Natural killer cell (primary cell): ENCODE results near the gene ARHGAP26. TPM values are rescaled to one million over a fixed set of nuclear protein-coding genes. Genes with fewer than 3 reads are reported as not detected.

ENCODE experiments used
- ATAC-seq, 3 donors: fragments of 150-1000 bp in 2 of 3; fragments of 200-7000 bp in 1 of 3; cut with Tn5 transposase; 1 replicate in 1 of 3; 2 replicates in 2 of 3; pipeline ENCODE4 v1.10.0; 2021; ENCODE audit warnings: mild to moderate bottlenecking in 2 of 3, moderate library complexity in 2 of 3
- DNase-seq, 2 donors: peaks; one replicate each; pipeline versions ENCODE4 v3.0.0 to v3.0.0-alpha.2; 2013 to 2021; ENCODE audit warnings: mixed read lengths in 1 of 2
- H3K27ac ChIP-seq: one replicate; pipeline ENCODE4 v1.5.1; 2013; ENCODE audit warnings: mild to moderate bottlenecking, low read length
- H3K27me3 ChIP-seq: one replicate; pipeline ENCODE4 v1.6.1; 2013; ENCODE audit warnings: low read length; ENCODE audit not compliant: control insufficient read depth, insufficient read depth
- H3K36me3 ChIP-seq: one replicate; pipeline ENCODE4 v1.6.1; 2013; ENCODE audit warnings: low read length; ENCODE audit not compliant: control insufficient read depth, insufficient read depth
- H3K4me1 ChIP-seq: one replicate; pipeline ENCODE4 v1.6.1; 2013; ENCODE audit warnings: low read length; ENCODE audit not compliant: control insufficient read depth, insufficient read depth
- H3K4me3 ChIP-seq: one replicate; pipeline ENCODE4 v1.5.1; 2013; ENCODE audit warnings: low read length
- H3K9me3 ChIP-seq: one replicate; pipeline ENCODE4 v1.6.1; 2013; ENCODE audit warnings: low read length; ENCODE audit not compliant: control insufficient read depth, insufficient read depth
- H3K27ac Mint-ChIP-seq, 2 donors: one replicate each; pipeline ENCODE4 v1.8.0; 2022; ENCODE audit warnings: mild to moderate bottlenecking in 2 of 2, mixed read lengths in 2 of 2, moderate library complexity in 1 of 2
- H3K27me3 Mint-ChIP-seq, 2 donors: one replicate each; pipeline ENCODE4 v1.8.0; 2022; ENCODE audit warnings: low read depth in 2 of 2, mixed read lengths in 2 of 2
- H3K36me3 Mint-ChIP-seq: one replicate; pipeline ENCODE4 v1.8.0; 2022; ENCODE audit warnings: mixed read lengths
- H3K4me1 Mint-ChIP-seq, 2 donors: one replicate each; pipeline ENCODE4 v1.8.0; 2022; ENCODE audit warnings: mixed read lengths in 2 of 2
- H3K4me3 Mint-ChIP-seq: one replicate; pipeline ENCODE4 v1.8.0; 2022; ENCODE audit warnings: mild to moderate bottlenecking, moderate library complexity, mixed read lengths
- H3K9me3 Mint-ChIP-seq, 2 donors: one replicate each; pipeline ENCODE4 v1.8.0; 2022; ENCODE audit warnings: mixed read lengths in 2 of 2
- WGBS: methylation state at CpG from one replicate; pipeline ENCODE4 v1.1.7; 2013; ENCODE audit warnings: missing lambda C conversion rate; ENCODE audit not compliant: insufficient coverage; 5-methylcytosine and 5-hydroxymethylcytosine counted together
- intact Hi-C: fragments of 100-400 bp; cut with micrococcal nuclease; formaldehyde crosslinking; loops from one replicate; pipeline ENCODE4 v1.14.2; 2022
- total RNA-seq, 4 donors: library from RNA; stranded (reverse); fragments of 120-200 nt in 1 of 4; gene quantifications; one replicate each; pipeline versions ENCODE4 v1.2.3 to v1.2.4, GENCODE V29; 2013 to 2022
- TF ChIP-seq, protein P1 (sequence below): fragments of 200-600 bp; IDR thresholded peaks from one replicate; pipeline ENCODE4 v1.8.0; 2022; ENCODE audit warnings: antibody characterized with exemption

ARHGAP26 gene
- total RNA-seq, 3 donors from 2014 or later (not counting 1 experiment from before 2014, with no cell fraction given) = 153 to 159 (median 158) TPM

- H3K4me3 ChIP-seq = no peak overlapping the region
- no peak for ATAC-seq
- peaks cover 15% of the 10 kb centered on the region for H3K36me3 Mint-ChIP-seq
- intact Hi-C loops = no loop called here
- H3K4me1 ChIP-seq = peaks cover 11% of the 10 kb centered on the region
- H3K27me3 ChIP-seq = no peaks in the 10 kb centered on the region
- no peaks in the 10 kb centered on the region for H3K9me3 ChIP-seq
- no peak overlapping the region for H3K27ac ChIP-seq
- no peaks in the 10 kb centered on the region for H3K27me3 Mint-ChIP-seq
- H3K36me3 ChIP-seq = peaks cover 3% of the 10 kb centered on the region
- H3K9me3 Mint-ChIP-seq = no peaks in the 10 kb centered on the region
- DNase-seq = no peak
- WGBS = 100% methylated on average over 1 of the region's 3 CpGs
- no peak overlapping the region for H3K27ac Mint-ChIP-seq
- no peak overlapping the region for H3K4me3 Mint-ChIP-seq
- H3K4me1 Mint-ChIP-seq = peaks cover 45 to 67% of the 10 kb centered on the region in 2 donors
- TF ChIP-seq, protein P1, sequence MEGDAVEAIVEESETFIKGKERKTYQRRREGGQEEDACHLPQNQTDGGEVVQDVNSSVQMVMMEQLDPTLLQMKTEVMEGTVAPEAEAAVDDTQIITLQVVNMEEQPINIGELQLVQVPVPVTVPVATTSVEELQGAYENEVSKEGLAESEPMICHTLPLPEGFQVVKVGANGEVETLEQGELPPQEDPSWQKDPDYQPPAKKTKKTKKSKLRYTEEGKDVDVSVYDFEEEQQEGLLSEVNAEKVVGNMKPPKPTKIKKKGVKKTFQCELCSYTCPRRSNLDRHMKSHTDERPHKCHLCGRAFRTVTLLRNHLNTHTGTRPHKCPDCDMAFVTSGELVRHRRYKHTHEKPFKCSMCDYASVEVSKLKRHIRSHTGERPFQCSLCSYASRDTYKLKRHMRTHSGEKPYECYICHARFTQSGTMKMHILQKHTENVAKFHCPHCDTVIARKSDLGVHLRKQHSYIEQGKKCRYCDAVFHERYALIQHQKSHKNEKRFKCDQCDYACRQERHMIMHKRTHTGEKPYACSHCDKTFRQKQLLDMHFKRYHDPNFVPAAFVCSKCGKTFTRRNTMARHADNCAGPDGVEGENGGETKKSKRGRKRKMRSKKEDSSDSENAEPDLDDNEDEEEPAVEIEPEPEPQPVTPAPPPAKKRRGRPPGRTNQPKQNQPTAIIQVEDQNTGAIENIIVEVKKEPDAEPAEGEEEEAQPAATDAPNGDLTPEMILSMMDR = no peak
These were observed 349.7 kb downstream of the ARHGAP26 start for GRCh38 chr5:143119881-143120341.

GRCh38 chr5:143120460-143121134 lies 350.4 kb downstream of the ARHGAP26 start:
- Mint-ChIP-seq H3K4me3 (no peak overlapping the region), H3K27ac (peak overlapping the region; percentile 27 to 72), H3K36me3 (peaks cover 15% of the 10 kb centered on the region), H3K4me1 (peaks cover 51 to 63% of the 10 kb centered on the region in 2 donors), H3K27me3 (no peaks in the 10 kb centered on the region), H3K9me3 (no peaks in the 10 kb centered on the region)
- Histone ChIP-seq H3K36me3 (peaks cover 5% of the 10 kb centered on the region), H3K4me3 (no peak overlapping the region), H3K4me1 (peaks cover 11% of the 10 kb centered on the region), H3K27me3 (no peaks in the 10 kb centered on the region), H3K27ac (no peak overlapping the region), H3K9me3 (no peaks in the 10 kb centered on the region)
- TF ChIP-seq, protein P1 = no peak
- intact Hi-C loops = loop anchor here (1.0 kb wide), 1 partner anchor 11 kb away; no protein-coding TSS in a partner anchor
- DNase-seq = peak in 1 of 2 donors; percentile 16
- 55% methylated on average over 5 of the region's 5 CpGs for WGBS
- peak in 2 of 3 donors; percentile 60 to 62 for ATAC-seq

- H3K36me3 ChIP-seq = peaks cover 5% of the 10 kb centered on the region
- peak overlapping the region; percentile 22 for H3K4me3 Mint-ChIP-seq
- peak; percentile 73 to 92 (median 74) for ATAC-seq
These were observed 350.9 kb downstream of the ARHGAP26 start for GRCh38 chr5:143121135-143121475.

More at GRCh38 chr5:143121135-143121475, 350.9 kb downstream of the ARHGAP26 start:
- peaks cover 15% of the 10 kb centered on the region for H3K36me3 Mint-ChIP-seq
- Histone ChIP-seq H3K4me1 (peaks cover 11% of the 10 kb centered on the region), H3K4me3 (no peak overlapping the region), H3K27ac (no peak overlapping the region), H3K27me3 (no peaks in the 10 kb centered on the region), H3K9me3 (no peaks in the 10 kb centered on the region)
- no peaks in the 10 kb centered on the region for H3K27me3 Mint-ChIP-seq
- TF ChIP-seq, protein P1 = no peak
- intact Hi-C loops = loop anchor here (1.0 kb wide), 1 partner anchor 12 kb away; no protein-coding TSS in a partner anchor
- H3K9me3 Mint-ChIP-seq = no peaks in the 10 kb centered on the region
- WGBS = 51% methylated on average over 3 of the region's 3 CpGs
- H3K4me1 Mint-ChIP-seq = peaks cover 56 to 59% of the 10 kb centered on the region in 2 donors
- DNase-seq = peak; percentile 17 to 52
- H3K27ac Mint-ChIP-seq = peak overlapping the region; percentile 27 to 72
